GM12873 (cell line): ENCODE data around the gene SLC24A4.
A peak's percentile ranks its signal among the peaks of the same experiment; 100 is the strongest.

ENCODE experiments used
- CTCF ChIP-seq: IDR thresholded peaks from 2 replicates; pipeline ENCODE4 v1.5.1; 2012; ENCODE audit warnings: low read depth, mild to moderate bottlenecking, moderate library complexity, low read length, control low read depth; ENCODE audit not compliant: insufficient read depth; ENCODE audit errors: missing control alignments

SLC24A4 gene

DNA sequence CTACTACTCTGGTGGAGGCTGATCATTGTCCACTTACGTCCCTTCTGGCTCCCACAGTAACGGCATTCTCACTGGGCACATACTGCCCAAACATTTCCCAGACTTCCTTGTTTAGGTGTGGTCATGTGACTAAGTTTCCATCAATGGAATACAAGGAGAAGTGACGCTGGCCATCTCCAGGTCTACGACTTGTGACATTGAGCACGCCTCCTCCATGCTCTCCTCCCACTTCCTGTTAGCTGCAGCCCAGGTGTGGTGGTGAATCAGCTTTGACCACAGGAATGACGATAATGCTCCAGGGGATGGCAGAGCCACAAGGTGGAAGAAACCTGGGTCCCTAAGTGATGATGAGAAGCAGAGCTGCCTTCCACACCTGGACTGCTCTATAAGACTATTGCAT lies 6.0 kb upstream of the SLC24A4 start:
- TF ChIP-seq CTCF: no peak

DNA sequence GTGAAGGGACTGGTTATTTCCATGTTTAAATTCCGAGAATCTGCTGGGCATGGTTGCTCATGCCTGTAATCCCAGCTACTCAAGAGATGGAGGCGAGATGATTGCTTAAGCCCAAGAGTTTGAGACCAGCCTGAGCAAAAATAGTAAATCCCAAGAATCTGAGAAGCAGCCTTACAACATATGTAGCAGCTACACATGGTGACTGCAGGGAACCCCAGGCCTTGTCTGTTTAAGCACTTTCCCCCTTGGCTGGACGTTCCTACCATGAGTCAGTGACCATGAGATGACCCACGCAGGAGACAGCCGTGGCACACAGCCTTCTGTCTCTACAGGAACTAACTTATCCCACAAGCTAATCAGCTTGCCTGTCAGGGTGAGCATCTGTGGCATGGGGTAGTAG lies 5.5 kb upstream of the SLC24A4 start:
- TF ChIP-seq CTCF: no peak

GRCh38 chr14:92321701-92322100 lies 1.3 kb upstream of the SLC24A4 start:
- TF ChIP-seq CTCF: no peak

DNA sequence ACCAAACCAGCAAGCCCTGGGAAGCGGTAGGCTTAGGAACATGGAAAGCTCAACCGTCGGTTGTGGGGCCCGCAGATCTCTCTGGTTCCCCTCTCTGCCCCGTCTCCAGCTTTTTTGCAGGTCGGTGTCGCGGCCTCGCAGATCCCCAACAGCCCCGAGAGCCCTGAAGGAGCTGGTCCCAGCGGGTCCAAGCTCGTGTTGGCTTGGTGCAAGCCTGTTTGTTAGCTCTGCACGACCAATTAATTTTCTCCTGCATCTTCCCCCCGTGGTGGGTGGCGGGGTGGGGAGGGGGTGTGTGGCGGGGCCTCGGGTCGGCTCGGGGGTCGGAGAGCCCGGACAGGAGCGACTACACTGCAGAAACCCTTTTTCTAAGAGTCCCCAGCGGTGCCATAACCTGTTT lies 449 bp upstream of the SLC24A4 start:
- no peak for TF ChIP-seq CTCF

DNA sequence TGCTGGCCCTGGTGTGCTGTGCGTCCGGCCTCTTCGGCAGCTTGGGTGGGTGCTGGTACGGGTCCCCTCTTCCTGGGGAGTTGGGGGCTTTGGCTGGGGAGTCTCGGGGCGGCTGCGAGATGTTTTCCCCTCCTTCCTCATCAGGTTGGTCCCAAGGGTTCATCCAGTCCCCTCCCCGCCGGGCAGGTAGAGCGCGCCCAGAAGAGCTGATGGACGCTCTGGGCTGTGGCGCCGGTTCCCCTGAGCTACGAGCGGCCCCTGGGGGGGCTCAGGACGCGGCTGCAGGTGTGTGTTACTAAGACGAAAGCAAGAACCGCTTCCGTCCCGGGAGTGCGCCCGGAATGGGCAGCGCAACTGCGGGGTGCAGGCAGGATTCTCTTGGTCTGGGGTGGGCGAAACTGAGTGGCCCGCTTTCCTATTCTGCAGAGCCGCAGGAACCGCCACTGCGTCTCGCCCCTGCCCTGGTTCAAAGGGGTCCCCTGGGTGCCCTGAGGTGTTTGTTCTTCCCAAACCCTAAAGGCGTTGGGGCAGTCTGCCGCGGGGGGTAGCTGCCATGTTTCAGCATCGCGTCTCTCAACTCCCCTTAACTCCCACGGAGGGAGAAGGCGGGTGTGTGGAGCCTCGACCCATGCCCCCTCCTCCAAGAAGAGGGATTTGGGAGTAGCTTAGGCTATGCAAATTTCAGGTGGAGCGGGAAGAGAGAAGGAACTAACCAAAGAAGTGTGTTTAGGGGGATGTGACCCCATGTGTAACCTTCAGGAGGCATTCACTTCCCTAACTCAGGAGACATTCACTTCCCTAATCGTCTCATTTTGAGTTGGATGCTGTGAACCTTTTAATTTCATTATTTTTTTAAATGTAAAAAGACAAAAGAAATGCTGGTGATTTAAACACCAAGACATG lies 1.2 kb downstream of the SLC24A4 start:
- no peak for TF ChIP-seq CTCF

- TF ChIP-seq CTCF: peak; percentile 19
These were observed 2.9 kb downstream of the SLC24A4 start for GRCh38 chr14:92325835-92326234.

DNA sequence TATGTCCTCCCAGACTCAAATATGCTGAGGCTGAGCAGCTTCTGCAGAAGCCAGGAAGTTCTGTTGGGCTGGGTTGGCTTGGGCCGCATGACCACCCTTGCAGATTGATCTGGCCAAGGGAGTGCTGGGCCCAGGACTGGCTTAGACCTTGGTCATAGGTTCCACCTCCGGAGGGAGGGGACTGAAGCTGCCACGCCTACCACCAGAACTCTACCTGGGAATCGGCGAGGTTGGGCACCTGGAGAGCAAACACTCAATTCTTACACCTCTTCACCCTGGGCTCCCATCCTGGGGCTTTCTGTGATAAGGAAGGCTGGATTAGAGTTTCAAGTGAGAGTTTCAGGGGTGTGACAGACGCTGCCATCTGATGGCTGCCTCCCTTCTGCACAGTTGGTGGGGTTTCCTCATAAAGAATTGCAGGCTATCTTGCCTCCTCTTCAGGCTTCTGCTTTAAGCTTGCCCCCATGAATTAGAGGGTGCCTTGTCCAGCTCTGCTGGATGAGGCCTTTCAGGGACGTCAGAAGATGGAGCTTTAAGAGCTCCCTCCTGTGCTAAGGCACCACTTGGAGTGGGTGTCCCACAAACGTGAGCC lies 5.8 kb downstream of the SLC24A4 start:
- peak; percentile 20 for TF ChIP-seq CTCF
